OCI-LY7 (cell line): ENCODE measurements around the gene UBE2M.

Experiments used
- EZH2phosphoT487 ChIP-seq: fragments of 200-600 bp; sonication (generic); IDR thresholded peaks from 2 replicates; pipeline ENCODE4 v1.6.1; 2018; ENCODE audit warnings: low read depth, borderline replicate concordance, mild to moderate bottlenecking, mixed run types, antibody characterized with exemption, low read length, moderate library complexity, mixed read lengths
- TF ChIP-seq, protein P1 (sequence below): fragments of 200-600 bp; sonication (generic); conservative IDR thresholded peaks from 2 replicates; pipeline ENCODE4 v1.5.1; 2014; ENCODE audit warnings: mild to moderate bottlenecking, antibody characterized with exemption, low read length, moderate library complexity, mixed read lengths

DNA sequence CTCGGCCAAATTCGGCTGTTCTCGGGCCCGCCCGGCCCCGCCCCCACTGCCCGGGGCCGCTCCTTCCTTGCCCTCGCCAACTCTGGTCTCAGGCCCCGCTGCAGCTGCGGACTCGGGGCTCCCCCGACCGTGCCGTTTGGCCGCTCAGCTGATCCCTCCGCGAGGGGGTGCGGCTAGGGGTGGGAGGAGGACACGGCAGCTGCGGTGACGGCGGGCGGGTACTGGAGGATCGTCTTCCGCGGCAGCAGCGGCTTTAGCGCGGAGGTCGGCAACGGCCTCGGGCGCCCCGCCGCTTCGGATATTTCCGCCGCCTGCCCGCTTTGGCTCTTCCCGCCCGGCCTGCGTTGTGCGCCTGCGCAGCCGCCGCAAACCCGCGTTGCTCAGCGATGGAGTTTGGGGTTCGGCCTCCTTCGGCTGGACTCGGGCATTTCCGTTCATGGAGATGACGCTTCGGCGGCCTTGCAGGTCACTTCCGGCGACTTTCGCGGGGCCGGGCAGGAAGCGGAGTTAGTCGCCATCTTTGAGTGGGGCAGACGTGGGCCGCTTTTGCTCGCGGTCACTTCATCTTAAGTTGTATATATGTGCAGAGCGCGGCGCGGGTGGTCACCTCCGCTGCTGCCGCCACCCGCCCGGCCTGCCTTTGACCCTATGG, 338 bp upstream of the UBE2M start:
- TF ChIP-seq, protein P1, sequence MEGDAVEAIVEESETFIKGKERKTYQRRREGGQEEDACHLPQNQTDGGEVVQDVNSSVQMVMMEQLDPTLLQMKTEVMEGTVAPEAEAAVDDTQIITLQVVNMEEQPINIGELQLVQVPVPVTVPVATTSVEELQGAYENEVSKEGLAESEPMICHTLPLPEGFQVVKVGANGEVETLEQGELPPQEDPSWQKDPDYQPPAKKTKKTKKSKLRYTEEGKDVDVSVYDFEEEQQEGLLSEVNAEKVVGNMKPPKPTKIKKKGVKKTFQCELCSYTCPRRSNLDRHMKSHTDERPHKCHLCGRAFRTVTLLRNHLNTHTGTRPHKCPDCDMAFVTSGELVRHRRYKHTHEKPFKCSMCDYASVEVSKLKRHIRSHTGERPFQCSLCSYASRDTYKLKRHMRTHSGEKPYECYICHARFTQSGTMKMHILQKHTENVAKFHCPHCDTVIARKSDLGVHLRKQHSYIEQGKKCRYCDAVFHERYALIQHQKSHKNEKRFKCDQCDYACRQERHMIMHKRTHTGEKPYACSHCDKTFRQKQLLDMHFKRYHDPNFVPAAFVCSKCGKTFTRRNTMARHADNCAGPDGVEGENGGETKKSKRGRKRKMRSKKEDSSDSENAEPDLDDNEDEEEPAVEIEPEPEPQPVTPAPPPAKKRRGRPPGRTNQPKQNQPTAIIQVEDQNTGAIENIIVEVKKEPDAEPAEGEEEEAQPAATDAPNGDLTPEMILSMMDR = no peak
- TF ChIP-seq EZH2phosphoT487 = no peak
